A673 (cell line): ENCODE results near the gene PHF21B. TPM values are rescaled to one million over a fixed set of nuclear protein-coding genes. Genes with fewer than 3 reads are reported as not detected.

ENCODE experiments used
- BruUV-seq: library from RNA; stranded (reverse); fragments of 400-500 nt; replicated peaks from 2 replicates; lab custom pipeline; 2021; lab: Mats Ljungman, UMichigan
- CTCF ChIA-PET: fragments of 300-600 bp; sonication (Branson Sonifier 250); formaldehyde crosslinking; loops from one replicate; lab custom pipeline; 2022; ENCODE audit warnings: antibody characterized with exemption; lab: Charles Lee
- POLR2A ChIA-PET: fragments of 300-600 bp; sonication (Branson Sonifier 250); formaldehyde crosslinking; loops from one replicate; lab custom pipeline; 2022; ENCODE audit warnings: antibody characterized with exemption; ENCODE audit not compliant: low non-redundant PET; lab: Charles Lee
- DNase-seq: peaks from one replicate; pipeline ENCODE4 v3.0.0-alpha.2; 2015; ENCODE audit warnings: low spot score
- H3K27ac ChIP-seq: fragments of 200-600 bp; sonication (generic); 2 replicates; pipeline ENCODE4 v1.5.1; 2016; ENCODE audit warnings: mixed run types, low read depth, mild to moderate bottlenecking, mixed read lengths, antibody characterized with exemption, low read length; ENCODE audit not compliant: poor library complexity, severe bottlenecking
- H3K27me3 ChIP-seq: fragments of 200-600 bp; sonication (generic); replicated peaks from 2 replicates; pipeline ENCODE4 v1.6.1; 2017; ENCODE audit warnings: mixed run types, low read depth, mild to moderate bottlenecking, mixed read lengths, antibody characterized with exemption, low read length; ENCODE audit not compliant: insufficient read depth, poor library complexity
- H3K36me3 ChIP-seq: fragments of 200-600 bp; sonication (generic); 2 replicates; pipeline ENCODE4 v1.6.1; 2016; ENCODE audit warnings: mixed run types, mild to moderate bottlenecking, mixed read lengths, antibody characterized with exemption, low read length; ENCODE audit not compliant: insufficient read depth, poor library complexity, severe bottlenecking
- H3K4me1 ChIP-seq: fragments of 200-600 bp; sonication (generic); 2 replicates; pipeline ENCODE4 v1.6.1; 2017; ENCODE audit warnings: mixed run types, mild to moderate bottlenecking, mixed read lengths, antibody characterized with exemption, low read length; ENCODE audit not compliant: insufficient read depth, poor library complexity, severe bottlenecking
- H3K4me3 ChIP-seq: fragments of 200-600 bp; sonication (generic); 2 replicates; pipeline ENCODE4 v1.5.1; 2016; ENCODE audit warnings: low read depth, mixed run types, mild to moderate bottlenecking, mixed read lengths, low read length; ENCODE audit not compliant: poor library complexity, severe bottlenecking
- H3K9me3 ChIP-seq: fragments of 200-600 bp; sonication (generic); 2 replicates; pipeline ENCODE4 v1.6.1; 2016; ENCODE audit warnings: mixed run types, low read depth, mild to moderate bottlenecking, mixed read lengths, antibody characterized with exemption, low read length; ENCODE audit not compliant: poor library complexity, severe bottlenecking
- EZH2 ChIP-seq: fragments of 200-600 bp; sonication (generic); IDR thresholded peaks from 2 replicates; pipeline ENCODE4 v1.6.1; 2017; ENCODE audit warnings: borderline replicate concordance, low read depth, mild to moderate bottlenecking, mixed read lengths, antibody characterized with exemption, low read length; ENCODE audit not compliant: poor library complexity, severe bottlenecking
- intact Hi-C: fragments of 100-400 bp; cut with micrococcal nuclease; formaldehyde crosslinking; loops from one replicate; pipeline ENCODE4 v1.10.0; 2022; ENCODE audit not compliant: unreplicated experiment
- total RNA-seq: library from RNA; stranded (reverse); gene quantifications from 2 replicates; pipeline ENCODE4 v1.2.3, GENCODE V29; 2021
- TF ChIP-seq, protein P1 (sequence below): fragments of 300-800, 200-600 bp; sonication (generic); conservative IDR thresholded peaks from 2 replicates; pipeline ENCODE4 v1.5.1; 2017; ENCODE audit warnings: low read depth, mild to moderate bottlenecking, antibody characterized with exemption, low read length, moderate library complexity, mixed read lengths

The PHF21B gene
- total RNA-seq, 1 experiment from 2014 or later = 13.2 TPM

- no TSS peak for BruUV-seq
Observed at GRCh38 chr22:44919691-44920090, 90.1 kb downstream of the PHF21B start.

DNA sequence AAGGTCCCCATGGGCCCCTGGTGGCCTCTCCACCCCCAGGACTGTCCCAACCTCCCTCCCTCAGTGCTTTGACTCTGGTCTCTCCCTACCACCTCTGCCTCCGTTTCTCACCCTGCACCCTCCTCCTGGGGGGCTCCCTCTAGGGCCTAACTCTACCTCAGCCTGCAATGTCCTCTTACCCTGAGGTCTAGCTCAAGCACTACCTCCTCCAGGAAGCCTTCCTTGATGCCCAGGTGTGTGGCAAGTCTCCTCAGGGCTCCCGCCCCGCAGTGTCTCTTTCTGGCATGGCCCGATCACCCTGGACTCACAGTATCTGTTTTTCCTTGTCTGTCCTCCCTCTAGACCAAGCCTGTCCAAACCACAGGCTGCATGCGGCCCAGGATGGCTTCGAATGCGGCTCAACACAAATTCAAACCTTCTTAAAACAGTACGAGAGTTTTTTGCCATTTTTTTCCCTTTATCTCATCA lies 90.8 kb downstream of the PHF21B start:
- intact Hi-C loops = no loop called here
- no peak overlapping the region for H3K4me3 ChIP-seq
- ChIA-PET POLR2A (no interaction called here), CTCF (no interaction called here)
- H3K27me3 ChIP-seq = no peaks in the 10 kb centered on the region
- no peak overlapping the region for H3K27ac ChIP-seq
- H3K9me3 ChIP-seq = no peaks in the 10 kb centered on the region
- peaks cover 4% of the 10 kb centered on the region for H3K36me3 ChIP-seq
- no peak for DNase-seq
- TF ChIP-seq, protein P1, sequence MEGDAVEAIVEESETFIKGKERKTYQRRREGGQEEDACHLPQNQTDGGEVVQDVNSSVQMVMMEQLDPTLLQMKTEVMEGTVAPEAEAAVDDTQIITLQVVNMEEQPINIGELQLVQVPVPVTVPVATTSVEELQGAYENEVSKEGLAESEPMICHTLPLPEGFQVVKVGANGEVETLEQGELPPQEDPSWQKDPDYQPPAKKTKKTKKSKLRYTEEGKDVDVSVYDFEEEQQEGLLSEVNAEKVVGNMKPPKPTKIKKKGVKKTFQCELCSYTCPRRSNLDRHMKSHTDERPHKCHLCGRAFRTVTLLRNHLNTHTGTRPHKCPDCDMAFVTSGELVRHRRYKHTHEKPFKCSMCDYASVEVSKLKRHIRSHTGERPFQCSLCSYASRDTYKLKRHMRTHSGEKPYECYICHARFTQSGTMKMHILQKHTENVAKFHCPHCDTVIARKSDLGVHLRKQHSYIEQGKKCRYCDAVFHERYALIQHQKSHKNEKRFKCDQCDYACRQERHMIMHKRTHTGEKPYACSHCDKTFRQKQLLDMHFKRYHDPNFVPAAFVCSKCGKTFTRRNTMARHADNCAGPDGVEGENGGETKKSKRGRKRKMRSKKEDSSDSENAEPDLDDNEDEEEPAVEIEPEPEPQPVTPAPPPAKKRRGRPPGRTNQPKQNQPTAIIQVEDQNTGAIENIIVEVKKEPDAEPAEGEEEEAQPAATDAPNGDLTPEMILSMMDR = no peak
- H3K4me1 ChIP-seq = no peaks in the 10 kb centered on the region
- no TSS peak for BruUV-seq

More at GRCh38 chr22:44919691-44920090, 90.1 kb downstream of the PHF21B start:
- Histone ChIP-seq H3K9me3 (no peaks in the 10 kb centered on the region), H3K36me3 (peaks cover 4% of the 10 kb centered on the region), H3K27me3 (no peaks in the 10 kb centered on the region), H3K27ac (no peak overlapping the region), H3K4me1 (no peaks in the 10 kb centered on the region), H3K4me3 (no peak overlapping the region)
- intact Hi-C loops = no loop called here
- no peak for DNase-seq
- CTCF ChIA-PET = no interaction called here
- POLR2A ChIA-PET = no interaction called here
- TF ChIP-seq, protein P1 = no peak
- no peak for TF ChIP-seq EZH2

- ChIA-PET POLR2A (no interaction called here), CTCF (no interaction called here)
- intact Hi-C loops = no loop called here
- no TSS peak for BruUV-seq
- H3K4me1 ChIP-seq = no peaks in the 10 kb centered on the region
- TF ChIP-seq EZH2 = no peak
- TF ChIP-seq, protein P1 = no peak
- no peak overlapping the region for H3K4me3 ChIP-seq
- H3K27me3 ChIP-seq = no peaks in the 10 kb centered on the region
- DNase-seq = no peak
- H3K9me3 ChIP-seq = no peaks in the 10 kb centered on the region
- H3K27ac ChIP-seq = no peak overlapping the region
- H3K36me3 ChIP-seq = peaks cover 7% of the 10 kb centered on the region
Observed at GRCh38 chr22:44918166-44918924, 91.5 kb downstream of the PHF21B start.
